Measurements from ENCODE around the gene CAB39. TPM values are rescaled to one million over a fixed set of nuclear protein-coding genes. Genes with fewer than 3 reads are reported as not detected.

The CAB39 gene
- total RNA-seq, 2 donors from 2014 or later = 87.8 to 121 TPM

GRCh38 chr2:230868161-230868946 is 155.7 kb downstream of the CAB39 start:
- peak overlapping the region; percentile 97 for H3K27ac ChIP-seq
- peak overlapping the region; percentile 14 for H3K4me3 ChIP-seq
- H3K4me1 ChIP-seq = peaks cover 51% of the 10 kb centered on the region
- no peaks in the 10 kb centered on the region for H3K27me3 ChIP-seq
- intact Hi-C loops (cut with DNase I) = no loop called here
- H3K36me3 ChIP-seq = no peaks in the 10 kb centered on the region
- TF ChIP-seq CTCF (IDR thresholded peaks at IDR 0.05) = no peak
- DNase-seq = no peak
- peak overlapping the region; percentile 25 to 71 for H3K9ac ChIP-seq (ENCODE audit: low read depth in 2 of 2, low read length in 2 of 2)
- no peaks in the 10 kb centered on the region for H3K9me3 ChIP-seq

GRCh38 chr2:230868947-230869913 is 156.6 kb downstream of the CAB39 start:
- no peak for DNase-seq
- peaks cover 54% of the 10 kb centered on the region for H3K4me1 ChIP-seq
- intact Hi-C loops (cut with DNase I) = no loop called here

GRCh38 chr2:230869914-230870543 is 157.4 kb downstream of the CAB39 start:
- Histone ChIP-seq H3K27me3 (no peaks in the 10 kb centered on the region), H3K4me3 (no peak overlapping the region), H3K27ac (peak overlapping the region; percentile 97), H3K9me3 (no peaks in the 10 kb centered on the region), H3K9ac (ENCODE audit: low read depth in 2 of 2, low read length in 2 of 2) (peak overlapping the region; percentile 41 to 71), H3K36me3 (no peaks in the 10 kb centered on the region), H3K4me1 (peaks cover 54% of the 10 kb centered on the region)
- intact Hi-C loops (cut with DNase I) = no loop called here
- TF ChIP-seq CTCF (IDR thresholded peaks at IDR 0.05) = no peak
- DNase-seq = peak; percentile 54

More at GRCh38 chr2:230868947-230869913, 156.6 kb downstream of the CAB39 start:
- Histone ChIP-seq H3K27me3 (no peaks in the 10 kb centered on the region), H3K27ac (peak overlapping the region; percentile 97), H3K4me3 (no peak overlapping the region), H3K9ac (ENCODE audit: low read depth in 2 of 2, low read length in 2 of 2) (peak overlapping the region; percentile 61 to 71), H3K36me3 (no peaks in the 10 kb centered on the region), H3K9me3 (no peaks in the 10 kb centered on the region)
- TF ChIP-seq CTCF (IDR thresholded peaks at IDR 0.05) = no peak

Other genes starting within 250 kb of the CAB39 start
- 1,000 to 10,000 TPM; 1,192 to 1,707 TPM for gene ITM2C, start 152.1 kb downstream of the CAB39 start, total RNA-seq
- gene GPR55, start 212.4 kb downstream of the CAB39 start, total RNA-seq = 1 to 10 TPM in 1 of 2 donors, under 1 TPM in 1; 0.35 to 1.0 TPM

Measured in colonic mucosa (tissue), 4 donors.